Esophagus muscularis mucosa (tissue), 4 donors: ENCODE data around the gene CDKN2B-AS1. TPM values are rescaled to one million over a fixed set of nuclear protein-coding genes. Genes with fewer than 3 reads are reported as not detected.

ENCODE experiments used
- DNase-seq: peaks from one replicate; pipeline ENCODE4 v3.0.0-alpha.2; 2017; ENCODE audit errors: extremely low spot score
- H3K27ac ChIP-seq, 4 donors: fragments of 200-600 bp; sonication (generic); replicated peaks in 1 of 4; 1 replicate in 3 of 4; 2 replicates in 1 of 4; pipeline ENCODE4 v1.5.1; 2016 to 2019; ENCODE audit warnings: mild to moderate bottlenecking in 1 of 4
- H3K27me3 ChIP-seq, 4 donors: fragments of 200-600 bp; sonication (generic); one replicate each; pipeline versions ENCODE4 v1.5.1 to v1.6.0; 2016 to 2019
- H3K36me3 ChIP-seq, 4 donors: fragments of 200-600 bp; sonication (generic); one replicate each; pipeline ENCODE4 v1.5.1; 2016 to 2019
- H3K4me1 ChIP-seq, 4 donors: fragments of 200-600 bp; sonication (generic); one replicate each; pipeline ENCODE4 v1.5.1; 2016 to 2019
- H3K4me3 ChIP-seq, 4 donors: fragments of 200-600 bp; sonication (generic); 1 replicate in 2 of 4; 2 replicates in 2 of 4; pipeline ENCODE4 v1.5.1; 2016 to 2019; ENCODE audit warnings: mild to moderate bottlenecking in 4 of 4, moderate library complexity in 1 of 4
- H3K9me3 ChIP-seq, 4 donors: fragments of 200-600 bp; sonication (generic); 1 replicate in 3 of 4; 2 replicates in 1 of 4; pipeline ENCODE4 v1.5.1; 2016 to 2019
- EP300 ChIP-seq: sonication (generic); formaldehyde crosslinking; IDR thresholded peaks from one replicate; pipeline ENCODE4 v1.6.1; 2017; ENCODE audit warnings: antibody characterized with exemption
- POLR2A ChIP-seq: fragments of 450-650 bp; IDR thresholded peaks from one replicate; pipeline ENCODE4 v1.6.1; 2017; ENCODE audit warnings: antibody characterized with exemption, moderate library complexity, mild to moderate bottlenecking, low read depth
- POLR2AphosphoS5 ChIP-seq, 2 donors: sonication (generic); formaldehyde crosslinking; IDR thresholded peaks; one replicate each; pipeline ENCODE4 v1.6.1; 2017; ENCODE audit warnings: antibody characterized with exemption in 2 of 2
- WGBS: methylation state at CpG from one replicate; pipeline ENCODE4 v1.1.5; 2018; 5-methylcytosine and 5-hydroxymethylcytosine counted together
- intact Hi-C: fragments of 100-400 bp; cut with DNase I; formaldehyde crosslinking; loops from one replicate; pipeline ENCODE4 v1.15.1; 2023
- total RNA-seq, 4 donors: library from RNA; depleted of rRNA; stranded (reverse); fragments of >200 nt; gene quantifications; one replicate each; pipeline versions ENCODE4 v1.1.0 to v1.2.1, GENCODE V29; 2016
- TF ChIP-seq, protein P1 (sequence below), 3 experiments: fragments of 200-600 bp in 2 of 3; fragments of 450-650 bp in 1 of 3; sonication (generic) in 2 of 3; IDR thresholded peaks; one replicate each; pipeline ENCODE4 v1.5.1; 2017 to 2019; ENCODE audit warnings: antibody characterized with exemption in 3 of 3, mild to moderate bottlenecking in 2 of 3, moderate library complexity in 1 of 3

The CDKN2B-AS1 gene
- total RNA-seq, 4 donors from 2014 or later: 0.52 to 1.3 (median 0.85) TPM

DNA sequence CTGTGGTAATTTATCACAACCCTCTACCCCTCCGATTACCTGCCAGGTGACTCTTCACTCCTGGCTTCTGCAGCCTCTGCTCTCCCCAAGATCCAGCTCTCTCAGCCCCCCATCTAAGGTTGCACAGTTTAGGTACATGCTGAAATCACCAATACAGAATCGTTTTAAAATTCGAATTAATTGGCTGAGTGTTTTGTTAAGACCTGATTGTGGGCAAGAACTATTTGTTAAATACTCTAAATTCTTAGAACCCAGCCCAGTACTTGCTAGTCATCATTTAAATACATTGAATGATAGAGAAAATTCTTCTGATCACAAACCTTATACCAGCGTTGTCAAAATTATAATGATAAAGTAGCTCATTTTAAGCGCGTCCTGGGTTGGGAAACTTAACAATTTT is 162.0 kb downstream of the CDKN2B-AS1 start:
- no peak for DNase-seq
- no peak for TF ChIP-seq POLR2A
- Histone ChIP-seq H3K4me3 (no peak overlapping the region), H3K27me3 (no peaks in the 10 kb centered on the region), H3K27ac (no peak overlapping the region), H3K4me1 (peaks cover 0 to 20% (median 0%) of the 10 kb centered on the region in 4 donors), H3K36me3 (no peaks in the 10 kb centered on the region), H3K9me3 (no peaks in the 10 kb centered on the region)
- 80% methylated on average over 6 of the region's 6 CpGs for WGBS
- intact Hi-C loops: no loop called here

DNA sequence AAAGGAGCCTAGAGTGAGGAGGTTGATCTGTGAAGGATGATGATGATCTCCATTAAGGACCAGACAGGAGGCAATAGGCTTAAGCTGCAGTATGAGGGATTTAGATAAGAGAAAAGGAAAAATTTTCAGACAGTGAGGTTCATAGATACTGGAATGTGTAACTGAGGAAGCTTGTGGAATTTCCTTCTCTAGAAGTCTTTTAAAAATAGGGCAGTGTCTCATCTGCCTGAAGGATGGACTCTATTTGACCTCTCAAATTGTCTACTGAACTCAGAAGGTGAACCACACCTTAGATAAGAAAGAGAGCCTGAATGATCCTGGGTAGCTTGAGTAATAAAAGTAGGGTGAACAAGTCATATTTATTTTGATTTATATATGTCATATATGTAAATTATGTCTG is 162.7 kb downstream of the CDKN2B-AS1 start:
- no peak for TF ChIP-seq EP300
- TF ChIP-seq POLR2A: no peak
- TF ChIP-seq, protein P1, sequence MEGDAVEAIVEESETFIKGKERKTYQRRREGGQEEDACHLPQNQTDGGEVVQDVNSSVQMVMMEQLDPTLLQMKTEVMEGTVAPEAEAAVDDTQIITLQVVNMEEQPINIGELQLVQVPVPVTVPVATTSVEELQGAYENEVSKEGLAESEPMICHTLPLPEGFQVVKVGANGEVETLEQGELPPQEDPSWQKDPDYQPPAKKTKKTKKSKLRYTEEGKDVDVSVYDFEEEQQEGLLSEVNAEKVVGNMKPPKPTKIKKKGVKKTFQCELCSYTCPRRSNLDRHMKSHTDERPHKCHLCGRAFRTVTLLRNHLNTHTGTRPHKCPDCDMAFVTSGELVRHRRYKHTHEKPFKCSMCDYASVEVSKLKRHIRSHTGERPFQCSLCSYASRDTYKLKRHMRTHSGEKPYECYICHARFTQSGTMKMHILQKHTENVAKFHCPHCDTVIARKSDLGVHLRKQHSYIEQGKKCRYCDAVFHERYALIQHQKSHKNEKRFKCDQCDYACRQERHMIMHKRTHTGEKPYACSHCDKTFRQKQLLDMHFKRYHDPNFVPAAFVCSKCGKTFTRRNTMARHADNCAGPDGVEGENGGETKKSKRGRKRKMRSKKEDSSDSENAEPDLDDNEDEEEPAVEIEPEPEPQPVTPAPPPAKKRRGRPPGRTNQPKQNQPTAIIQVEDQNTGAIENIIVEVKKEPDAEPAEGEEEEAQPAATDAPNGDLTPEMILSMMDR (IDR thresholded peaks at IDR 0.05): no peak
- TF ChIP-seq POLR2AphosphoS5 (IDR thresholded peaks at IDR 0.05): no peak
- Histone ChIP-seq H3K36me3 (no peaks in the 10 kb centered on the region), H3K27ac (no peak overlapping the region), H3K27me3 (no peaks in the 10 kb centered on the region), H3K9me3 (no peaks in the 10 kb centered on the region), H3K4me1 (peaks cover 0 to 20% (median 0%) of the 10 kb centered on the region in 4 donors), H3K4me3 (no peak overlapping the region)
- intact Hi-C loops: no loop called here
- no peak for DNase-seq

DNA sequence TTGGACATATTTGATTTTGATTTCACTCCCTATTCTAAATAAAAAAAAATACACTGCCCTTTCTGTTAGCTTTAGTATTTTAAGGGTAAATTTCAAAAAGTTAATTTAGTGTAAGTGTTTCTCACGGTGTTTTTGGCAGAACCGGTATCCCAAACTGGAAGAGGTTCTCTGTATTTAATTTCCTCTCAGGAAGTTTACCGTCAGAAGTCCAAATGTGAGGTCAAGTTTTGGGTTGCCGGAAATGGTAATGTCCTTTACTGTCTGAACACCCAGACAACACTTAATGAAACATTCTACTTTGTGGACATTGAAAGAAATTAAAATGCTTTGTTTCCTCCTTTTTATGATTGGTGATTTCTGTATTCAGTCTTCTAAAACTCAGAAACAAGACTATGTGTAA is 163.2 kb downstream of the CDKN2B-AS1 start:
- TF ChIP-seq EP300: no peak
- no peak for TF ChIP-seq POLR2A
- no peak for TF ChIP-seq POLR2AphosphoS5 (IDR thresholded peaks at IDR 0.05)
- TF ChIP-seq, protein P1 (IDR thresholded peaks at IDR 0.05): no peak
- peaks cover 0 to 20% (median 0%) of the 10 kb centered on the region in 4 donors for H3K4me1 ChIP-seq
- WGBS: 70% methylated on average over 4 of the region's 4 CpGs
- no peak overlapping the region for H3K27ac ChIP-seq
- H3K4me3 ChIP-seq: no peak overlapping the region
- H3K27me3 ChIP-seq: no peaks in the 10 kb centered on the region
- H3K9me3 ChIP-seq: no peaks in the 10 kb centered on the region
- H3K36me3 ChIP-seq: no peaks in the 10 kb centered on the region
- DNase-seq: no peak
- intact Hi-C loops: no loop called here

DNA sequence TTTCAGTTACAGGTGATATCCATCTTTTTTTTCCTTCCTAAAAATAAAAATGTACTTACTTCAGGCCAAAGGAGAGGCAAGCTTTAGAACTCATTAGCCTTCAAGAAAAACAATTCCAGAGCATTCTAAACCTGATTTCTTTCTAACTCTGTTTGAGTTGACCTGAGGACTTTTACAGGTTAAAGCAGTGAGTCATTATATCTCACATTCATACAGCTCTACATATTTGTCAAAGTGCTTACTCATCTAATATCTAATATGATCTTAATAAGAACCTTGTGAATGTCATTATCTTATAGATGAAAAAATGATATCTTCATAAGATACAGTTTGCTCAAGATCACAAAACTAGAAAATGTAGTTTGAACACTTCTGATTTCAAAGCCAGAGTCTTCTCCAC is 163.7 kb downstream of the CDKN2B-AS1 start:
- Histone ChIP-seq H3K36me3 (no peaks in the 10 kb centered on the region), H3K27me3 (no peaks in the 10 kb centered on the region), H3K27ac (no peak overlapping the region), H3K4me1 (peaks cover 0 to 20% (median 0%) of the 10 kb centered on the region in 4 donors), H3K9me3 (no peaks in the 10 kb centered on the region), H3K4me3 (no peak overlapping the region)
- intact Hi-C loops: no loop called here
- no peak for DNase-seq
- no peak for TF ChIP-seq POLR2AphosphoS5 (IDR thresholded peaks at IDR 0.05)
- TF ChIP-seq POLR2A: no peak
- TF ChIP-seq EP300: no peak
- TF ChIP-seq, protein P1 (IDR thresholded peaks at IDR 0.05): no peak

DNA sequence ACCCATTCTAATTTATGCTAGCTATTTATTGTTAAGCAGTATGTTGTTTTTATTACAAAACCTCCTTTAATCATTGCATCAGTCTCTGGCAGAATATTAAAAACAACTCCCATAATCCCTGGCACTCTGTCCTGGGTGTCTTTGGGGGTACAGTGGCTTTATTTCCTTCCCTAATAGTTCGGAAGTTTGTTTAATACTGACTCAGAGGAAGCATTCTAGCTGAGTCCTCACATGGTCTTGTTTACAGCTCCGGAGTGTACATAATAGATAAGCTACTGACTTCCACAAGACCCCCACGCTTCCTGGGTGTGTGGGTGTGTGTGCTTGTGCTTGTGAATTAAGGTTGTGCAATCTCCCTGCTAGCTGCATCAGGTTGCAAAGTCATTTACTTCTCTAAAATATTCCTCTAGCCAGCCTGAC is 164.3 kb downstream of the CDKN2B-AS1 start:
- DNase-seq: no peak
- Histone ChIP-seq H3K27me3 (no peaks in the 10 kb centered on the region), H3K36me3 (no peaks in the 10 kb centered on the region), H3K4me3 (no peak overlapping the region), H3K9me3 (no peaks in the 10 kb centered on the region), H3K27ac (no peak overlapping the region), H3K4me1 (peaks cover 0 to 20% (median 0%) of the 10 kb centered on the region in 4 donors)
- 24% methylated on average over 3 of the region's 3 CpGs for WGBS
- TF ChIP-seq POLR2A (no peak), EP300 (no peak), POLR2AphosphoS5 (IDR thresholded peaks at IDR 0.05) (no peak)
- TF ChIP-seq, protein P1 (IDR thresholded peaks at IDR 0.05): no peak
- intact Hi-C loops: no loop called here
